ENCODE measurements around the gene C2orf81.

Gene C2orf81

DNA sequence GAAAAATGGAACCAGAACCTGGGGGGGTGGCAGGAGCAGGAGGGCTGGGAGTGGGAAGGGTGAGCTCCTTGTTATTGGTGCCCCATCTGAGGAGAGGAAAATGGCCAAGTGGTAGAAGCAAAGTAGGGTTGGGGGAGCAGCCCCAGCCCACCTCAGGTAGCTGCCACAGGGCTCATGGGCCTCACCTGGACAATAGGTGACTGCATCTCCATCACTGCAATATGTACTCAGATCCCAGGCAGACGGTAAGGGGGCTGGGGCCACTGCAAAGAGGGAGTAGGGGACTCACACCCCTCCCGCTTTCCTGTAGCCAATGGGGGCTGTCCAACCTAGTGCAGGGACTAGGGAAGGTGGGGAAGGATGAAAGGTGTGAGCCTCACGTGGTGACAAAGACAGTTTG lies 4.2 kb downstream of the C2orf81 start:
- Histone ChIP-seq H3K27me3 (ENCODE audit: insufficient read depth, poor library complexity, severe bottlenecking) (peaks cover 30% of the 10 kb centered on the region), H3K4me3 (replicated peaks; ENCODE audit: insufficient read depth, low read length) (no peak overlapping the region), H3K27ac (replicated peaks) (no peak overlapping the region)
- no peak for DNase-seq (ENCODE audit: low read depth in 1 of 2, low spot score in 1 of 2)
- TF ChIP-seq, protein P1, sequence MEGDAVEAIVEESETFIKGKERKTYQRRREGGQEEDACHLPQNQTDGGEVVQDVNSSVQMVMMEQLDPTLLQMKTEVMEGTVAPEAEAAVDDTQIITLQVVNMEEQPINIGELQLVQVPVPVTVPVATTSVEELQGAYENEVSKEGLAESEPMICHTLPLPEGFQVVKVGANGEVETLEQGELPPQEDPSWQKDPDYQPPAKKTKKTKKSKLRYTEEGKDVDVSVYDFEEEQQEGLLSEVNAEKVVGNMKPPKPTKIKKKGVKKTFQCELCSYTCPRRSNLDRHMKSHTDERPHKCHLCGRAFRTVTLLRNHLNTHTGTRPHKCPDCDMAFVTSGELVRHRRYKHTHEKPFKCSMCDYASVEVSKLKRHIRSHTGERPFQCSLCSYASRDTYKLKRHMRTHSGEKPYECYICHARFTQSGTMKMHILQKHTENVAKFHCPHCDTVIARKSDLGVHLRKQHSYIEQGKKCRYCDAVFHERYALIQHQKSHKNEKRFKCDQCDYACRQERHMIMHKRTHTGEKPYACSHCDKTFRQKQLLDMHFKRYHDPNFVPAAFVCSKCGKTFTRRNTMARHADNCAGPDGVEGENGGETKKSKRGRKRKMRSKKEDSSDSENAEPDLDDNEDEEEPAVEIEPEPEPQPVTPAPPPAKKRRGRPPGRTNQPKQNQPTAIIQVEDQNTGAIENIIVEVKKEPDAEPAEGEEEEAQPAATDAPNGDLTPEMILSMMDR (IDR thresholded peaks at IDR 0.05; ENCODE audit: insufficient read depth, low read length): no peak
- TF ChIP-seq, protein P2, sequence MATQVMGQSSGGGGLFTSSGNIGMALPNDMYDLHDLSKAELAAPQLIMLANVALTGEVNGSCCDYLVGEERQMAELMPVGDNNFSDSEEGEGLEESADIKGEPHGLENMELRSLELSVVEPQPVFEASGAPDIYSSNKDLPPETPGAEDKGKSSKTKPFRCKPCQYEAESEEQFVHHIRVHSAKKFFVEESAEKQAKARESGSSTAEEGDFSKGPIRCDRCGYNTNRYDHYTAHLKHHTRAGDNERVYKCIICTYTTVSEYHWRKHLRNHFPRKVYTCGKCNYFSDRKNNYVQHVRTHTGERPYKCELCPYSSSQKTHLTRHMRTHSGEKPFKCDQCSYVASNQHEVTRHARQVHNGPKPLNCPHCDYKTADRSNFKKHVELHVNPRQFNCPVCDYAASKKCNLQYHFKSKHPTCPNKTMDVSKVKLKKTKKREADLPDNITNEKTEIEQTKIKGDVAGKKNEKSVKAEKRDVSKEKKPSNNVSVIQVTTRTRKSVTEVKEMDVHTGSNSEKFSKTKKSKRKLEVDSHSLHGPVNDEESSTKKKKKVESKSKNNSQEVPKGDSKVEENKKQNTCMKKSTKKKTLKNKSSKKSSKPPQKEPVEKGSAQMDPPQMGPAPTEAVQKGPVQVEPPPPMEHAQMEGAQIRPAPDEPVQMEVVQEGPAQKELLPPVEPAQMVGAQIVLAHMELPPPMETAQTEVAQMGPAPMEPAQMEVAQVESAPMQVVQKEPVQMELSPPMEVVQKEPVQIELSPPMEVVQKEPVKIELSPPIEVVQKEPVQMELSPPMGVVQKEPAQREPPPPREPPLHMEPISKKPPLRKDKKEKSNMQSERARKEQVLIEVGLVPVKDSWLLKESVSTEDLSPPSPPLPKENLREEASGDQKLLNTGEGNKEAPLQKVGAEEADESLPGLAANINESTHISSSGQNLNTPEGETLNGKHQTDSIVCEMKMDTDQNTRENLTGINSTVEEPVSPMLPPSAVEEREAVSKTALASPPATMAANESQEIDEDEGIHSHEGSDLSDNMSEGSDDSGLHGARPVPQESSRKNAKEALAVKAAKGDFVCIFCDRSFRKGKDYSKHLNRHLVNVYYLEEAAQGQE (IDR thresholded peaks at IDR 0.05; ENCODE audit: insufficient replicate concordance, low read depth): no peak
- TF ChIP-seq SPI1 (IDR thresholded peaks at IDR 0.05; ENCODE audit: borderline replicate concordance, low read depth) (no peak), GABPA (IDR thresholded peaks at IDR 0.05; ENCODE audit: low read depth) (no peak), POLR2AphosphoS5 (IDR thresholded peaks at IDR 0.05; ENCODE audit: low read depth) (no peak)

DNA sequence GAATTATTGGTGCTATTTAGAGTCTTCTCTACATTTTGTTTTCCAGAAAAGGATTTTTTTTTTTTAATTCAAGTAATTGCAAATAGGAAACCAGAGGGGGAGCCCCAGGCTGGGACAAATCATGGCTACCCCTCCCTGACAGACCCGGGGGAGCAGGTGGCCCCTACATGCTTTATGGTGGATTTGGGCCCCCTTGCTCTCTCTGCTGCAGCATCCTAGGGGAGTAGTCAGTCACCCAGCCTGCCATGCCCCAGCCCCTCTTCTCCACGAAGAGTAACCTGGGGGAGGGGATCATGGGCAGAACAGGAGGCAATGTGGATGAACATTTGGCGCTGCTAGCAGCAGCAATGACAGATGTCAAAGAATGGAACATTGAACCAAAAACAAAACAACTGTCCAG lies 4.6 kb downstream of the C2orf81 start:
- TF ChIP-seq, protein P1 (IDR thresholded peaks at IDR 0.05; ENCODE audit: insufficient read depth, low read length): no peak
- TF ChIP-seq POLR2AphosphoS5 (IDR thresholded peaks at IDR 0.05; ENCODE audit: low read depth): no peak
- DNase-seq (ENCODE audit: low read depth in 1 of 2, low spot score in 1 of 2): no peak
- Histone ChIP-seq H3K27me3 (ENCODE audit: insufficient read depth, poor library complexity, severe bottlenecking) (peaks cover 30% of the 10 kb centered on the region), H3K27ac (replicated peaks) (no peak overlapping the region), H3K4me3 (replicated peaks; ENCODE audit: insufficient read depth, low read length) (no peak overlapping the region)

- TF ChIP-seq, protein P2 (IDR thresholded peaks at IDR 0.05; ENCODE audit: insufficient replicate concordance, low read depth): no peak
- TF ChIP-seq GABPA (IDR thresholded peaks at IDR 0.05; ENCODE audit: low read depth) (no peak), SPI1 (IDR thresholded peaks at IDR 0.05; ENCODE audit: borderline replicate concordance, low read depth) (no peak), POLR2AphosphoS5 (IDR thresholded peaks at IDR 0.05; ENCODE audit: low read depth) (no peak)
- TF ChIP-seq, protein P1 (IDR thresholded peaks at IDR 0.05; ENCODE audit: insufficient read depth, low read length): no peak
- no peak overlapping the region for H3K4me3 ChIP-seq (replicated peaks; ENCODE audit: insufficient read depth, low read length)
- H3K27me3 ChIP-seq (ENCODE audit: insufficient read depth, poor library complexity, severe bottlenecking): peaks cover 30% of the 10 kb centered on the region
- no peak for DNase-seq (ENCODE audit: low read depth in 1 of 2, low spot score in 1 of 2)
- H3K27ac ChIP-seq (replicated peaks): no peak overlapping the region
These were observed 5.5 kb downstream of the C2orf81 start for GRCh38 chr2:74415762-74416395.

Measured in HL-60 (cell line).